SK-N-MC (cell line): ENCODE measurements around the gene RNFT1.

ENCODE experiments used
- DNase-seq: peaks from one replicate; pipeline ENCODE4 v3.0.0-alpha.2; 2011; ENCODE audit warnings: low read depth, low spot score
- H3K27ac ChIP-seq: fragments of 200-600 bp; sonication (generic); 2 replicates; pipeline ENCODE4 v1.5.1; 2016; ENCODE audit warnings: mixed run types
- H3K36me3 ChIP-seq: fragments of 200-600 bp; sonication (generic); 2 replicates; pipeline ENCODE4 v1.6.1; 2017; ENCODE audit warnings: antibody characterized with exemption, low read length, mixed read lengths; ENCODE audit not compliant: insufficient read depth
- H3K4me3 ChIP-seq: fragments of 200-600 bp; sonication (generic); 2 replicates; pipeline ENCODE4 v1.5.1; 2016
- H3K9ac ChIP-seq: fragments of 200-600 bp; sonication (generic); 2 replicates; pipeline ENCODE4 v1.8.0; 2017; ENCODE audit warnings: mixed run types, mixed read lengths; ENCODE audit not compliant: insufficient read length
- H3K9me3 ChIP-seq: fragments of 200-600 bp; sonication (generic); 2 replicates; pipeline ENCODE4 v1.6.1; 2017; ENCODE audit warnings: low read depth, mild to moderate bottlenecking, antibody characterized with exemption, low read length, moderate library complexity, mixed read lengths
- EZH2 ChIP-seq: fragments of 200-600 bp; sonication (generic); IDR thresholded peaks from one replicate; pipeline ENCODE4 v1.6.1; 2017; ENCODE audit warnings: antibody characterized with exemption
- FOXP2 ChIP-seq: optimal IDR thresholded peaks from 2 replicates; pipeline ENCODE3; 2011; ENCODE audit warnings: mild to moderate bottlenecking, moderate library complexity; ENCODE audit not compliant: insufficient read depth; ENCODE audit errors: extremely low read length, control extremely low read depth
- POLR2AphosphoS5 ChIP-seq: IDR thresholded peaks from 2 replicates; pipeline ENCODE4 v1.6.1; 2012; ENCODE audit warnings: mild to moderate bottlenecking, low read depth, low read length, borderline replicate concordance

Gene RNFT1

DNA sequence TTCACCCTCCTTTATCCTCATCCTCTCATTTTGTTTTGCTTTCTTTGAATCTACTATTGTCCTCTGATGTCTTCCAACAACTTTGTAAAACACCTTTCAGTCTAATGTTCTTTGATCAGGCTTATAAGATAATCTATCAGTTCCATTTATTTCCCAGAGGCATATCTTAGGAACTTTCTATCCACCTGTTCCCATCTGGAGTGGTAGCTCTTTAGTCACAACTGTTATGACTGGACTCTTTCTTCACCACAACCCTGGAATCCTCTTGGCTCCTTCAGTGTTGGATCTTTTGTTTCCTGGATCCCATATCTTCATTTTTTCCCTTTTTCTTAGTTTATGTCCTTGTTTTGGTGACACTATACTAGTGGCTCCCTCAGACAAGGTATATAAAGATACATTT lies 48.1 kb downstream of the RNFT1 start:
- Histone ChIP-seq H3K27ac (no peak overlapping the region), H3K9ac (no peak overlapping the region), H3K9me3 (no peaks in the 10 kb centered on the region), H3K36me3 (peaks cover 52% of the 10 kb centered on the region), H3K4me3 (no peak overlapping the region)
- no peak for TF ChIP-seq FOXP2
- no peak for TF ChIP-seq EZH2
- TF ChIP-seq POLR2AphosphoS5 = no peak
- no peak for DNase-seq

DNA sequence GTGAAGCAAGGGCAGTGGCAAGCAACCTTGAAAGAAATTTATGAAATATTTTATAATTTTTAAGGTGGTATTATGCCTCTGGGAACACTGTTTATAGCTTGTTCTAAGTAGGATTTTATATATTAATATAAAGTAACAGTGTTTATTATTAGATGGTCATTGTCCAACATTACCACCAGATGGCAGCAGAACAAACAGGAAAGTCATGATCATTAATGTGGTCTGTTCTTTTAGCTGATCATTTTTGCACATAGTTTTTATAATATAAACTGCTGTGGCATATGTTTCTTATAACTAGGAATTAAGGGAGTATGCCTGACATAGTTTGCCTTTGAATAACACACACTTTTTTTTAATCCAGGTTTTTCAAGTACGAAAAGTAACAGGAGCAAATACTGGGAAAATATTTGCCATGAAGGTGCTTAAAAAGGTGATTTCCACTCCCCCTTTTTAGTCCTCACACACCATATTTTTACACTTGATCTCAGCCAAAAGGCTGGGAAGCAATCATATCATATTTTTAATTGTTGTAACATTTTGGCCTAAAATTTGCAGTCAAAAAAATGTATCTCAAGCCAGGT lies 50.2 kb downstream of the RNFT1 start:
- no peak overlapping the region for H3K27ac ChIP-seq
- H3K9ac ChIP-seq = no peak overlapping the region
- TF ChIP-seq FOXP2 (no peak), EZH2 (no peak), POLR2AphosphoS5 (no peak)
- no peaks in the 10 kb centered on the region for H3K9me3 ChIP-seq
- no peak for DNase-seq
- H3K36me3 ChIP-seq = peaks cover 35% of the 10 kb centered on the region
- H3K4me3 ChIP-seq = no peak overlapping the region

DNA sequence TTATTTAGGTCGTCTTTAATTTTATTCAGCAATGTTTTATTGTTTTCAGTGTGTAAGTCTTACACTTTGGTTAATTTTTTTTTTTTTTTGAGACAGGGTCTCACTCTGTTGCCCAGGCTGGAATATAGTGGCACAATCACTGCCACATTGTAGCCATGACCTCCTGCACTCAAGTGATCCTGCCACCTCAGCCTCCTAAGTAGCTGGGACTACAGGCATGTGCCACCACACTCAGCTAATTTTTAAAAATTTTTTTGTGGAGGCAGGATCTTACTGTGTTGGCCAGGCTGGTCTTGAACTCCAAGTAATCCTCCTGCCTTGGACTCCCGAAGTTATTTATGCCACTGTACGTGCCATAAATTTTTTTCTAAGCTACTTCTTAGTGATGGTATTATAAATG lies 57.1 kb downstream of the RNFT1 start:
- DNase-seq = no peak
- Histone ChIP-seq H3K36me3 (peaks cover 1% of the 10 kb centered on the region; the same call in 1 of the 2 replicates), H3K27ac (no peak overlapping the region), H3K9ac (no peak overlapping the region), H3K4me3 (no peak overlapping the region), H3K9me3 (no peaks in the 10 kb centered on the region)
- no peak for TF ChIP-seq EZH2
- no peak for TF ChIP-seq POLR2AphosphoS5
- TF ChIP-seq FOXP2 = no peak

DNA sequence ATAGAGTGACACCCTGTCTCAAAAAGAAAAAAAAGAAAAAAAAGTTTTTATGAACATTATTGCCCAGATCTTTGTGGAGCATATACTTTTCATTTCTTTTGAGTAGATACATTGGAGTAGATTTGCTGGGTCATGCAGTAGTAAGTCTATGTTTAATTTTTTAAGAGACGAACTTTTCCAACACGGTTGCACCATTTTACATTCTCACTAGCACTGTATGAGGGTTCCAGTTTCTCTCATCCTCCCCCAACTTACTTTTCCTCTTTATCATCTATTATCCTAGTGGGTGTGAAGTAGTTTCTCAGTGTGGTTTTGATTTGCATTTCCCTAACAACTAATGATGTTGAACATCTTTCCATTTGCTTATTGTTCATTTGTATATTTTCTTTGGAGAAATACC lies 61.1 kb downstream of the RNFT1 start:
- H3K9me3 ChIP-seq = no peaks in the 10 kb centered on the region
- H3K27ac ChIP-seq = no peak overlapping the region
- H3K36me3 ChIP-seq = no peaks in the 10 kb centered on the region
- H3K4me3 ChIP-seq = no peak overlapping the region
- H3K9ac ChIP-seq = no peak overlapping the region
- no peak for DNase-seq
- TF ChIP-seq POLR2AphosphoS5 (no peak), EZH2 (no peak), FOXP2 (no peak)
